GM12878 (cell line): ENCODE measurements around the gene COL28A1. TPM values are rescaled to one million over a fixed set of nuclear protein-coding genes. Genes with fewer than 3 reads are reported as not detected.

Experiments used
- ATAC-seq: fragments of 200-7000 bp; cut with Tn5 transposase; 3 replicates; pipeline ENCODE4 v1.9.1; 2020; ENCODE audit warnings: mild to moderate bottlenecking, moderate library complexity
- BruUV-seq: library from RNA; stranded (reverse); fragments of 400-500 nt; replicated peaks from 2 replicates; lab custom pipeline; 2021; lab: Mats Ljungman, UMichigan
- CTCF ChIA-PET: fragments of 300-600 bp; sonication (Branson Sonifier 250); formaldehyde crosslinking; extraction: SDS; loops from one replicate; lab custom pipeline; 2021; ENCODE audit warnings: inconsistent platforms; lab: Yijun Ruan, JAX
- POLR2A ChIA-PET: fragments of 350-600 bp; formaldehyde crosslinking; extraction: SDS; loops from one replicate; lab custom pipeline; 2021; ENCODE audit warnings: inconsistent platforms; lab: Charles Lee
- RAD21 ChIA-PET: fragments of 300-600 bp; sonication (Branson Sonifier 250); formaldehyde crosslinking; loops from one replicate; lab custom pipeline; 2023; ENCODE audit warnings: antibody characterized with exemption; ENCODE audit not compliant: unreplicated experiment; lab: Charles Lee
- SMC1A ChIA-PET: fragments of 300-600 bp; sonication (Branson Sonifier 250); formaldehyde crosslinking; loops from one replicate; lab custom pipeline; 2023; ENCODE audit not compliant: unreplicated experiment, uncharacterized antibody; lab: Charles Lee
- DNase-seq: peaks from one replicate; pipeline ENCODE4 v3.0.0-alpha.2; 2011; ENCODE audit warnings: low read depth, low spot score
- FAIRE-seq: peaks from 3 replicates; lab custom pipeline; 2011; peaks lifted over from hg19 to GRCh38; lab: Jason Lieb, UNC
- H2AFZ ChIP-seq: 2 replicates; pipeline ENCODE4 v1.6.0; 2011; ENCODE audit warnings: low read depth, low read length, control low read depth; ENCODE audit not compliant: control insufficient read depth
- H3K27ac ChIP-seq: 2 replicates; pipeline ENCODE4 v1.5.1; 2011; ENCODE audit warnings: control low read depth; ENCODE audit not compliant: control insufficient read depth, insufficient read depth
- H3K27me3 ChIP-seq, 2 experiments: replicated peaks in 1 of 2; 2 replicates each; pipeline versions ENCODE4 v1.6.0 to v1.6.1; 2011; ENCODE audit warnings: low read length in 1 of 2; ENCODE audit not compliant: control insufficient read depth in 2 of 2, insufficient read depth in 2 of 2
- H3K36me3 ChIP-seq, 2 experiments: 2 replicates each; pipeline ENCODE4 v1.5.1; 2011; ENCODE audit warnings: low read length in 1 of 2; ENCODE audit not compliant: control insufficient read depth in 2 of 2, insufficient read depth in 2 of 2
- H3K4me1 ChIP-seq: 2 replicates; pipeline ENCODE4 v1.6.1; 2011; ENCODE audit warnings: mild to moderate bottlenecking, low read length, moderate library complexity, mixed read lengths; ENCODE audit not compliant: control insufficient read depth, insufficient read depth
- H3K4me2 ChIP-seq: 2 replicates; pipeline ENCODE4 v1.6.0; 2011; ENCODE audit warnings: control low read depth; ENCODE audit not compliant: control insufficient read depth, insufficient read depth
- H3K4me3 ChIP-seq: fragments of 200-600 bp; sonication (generic); 2 replicates; pipeline ENCODE4 v1.5.1; 2016
- H3K79me2 ChIP-seq: 2 replicates; pipeline ENCODE4 v1.6.0; 2011; ENCODE audit warnings: low read length; ENCODE audit not compliant: control insufficient read depth, insufficient read depth
- H3K9ac ChIP-seq: 2 replicates; pipeline ENCODE4 v1.8.0; 2011; ENCODE audit warnings: low read length, control low read depth, mixed read lengths; ENCODE audit not compliant: control insufficient read depth, insufficient read depth
- H3K9me3 ChIP-seq: replicated peaks from 3 replicates; pipeline ENCODE4 v1.5.1; 2011; ENCODE audit warnings: mild to moderate bottlenecking, low read length; ENCODE audit not compliant: control insufficient read depth, insufficient read depth
- H4K20me1 ChIP-seq: 2 replicates; pipeline ENCODE4 v1.6.0; 2011; ENCODE audit not compliant: control insufficient read depth, insufficient read depth
- BACH1 ChIP-seq: fragments of 450-650 bp; IDR thresholded peaks from 2 replicates; pipeline ENCODE4 v1.6.1; 2017; ENCODE audit warnings: mild to moderate bottlenecking, borderline replicate concordance
- DPF2 ChIP-seq: fragments of 450-650 bp; IDR thresholded peaks from 2 replicates; pipeline ENCODE4 v1.6.1; 2017; ENCODE audit warnings: mild to moderate bottlenecking
- MTA2 ChIP-seq: fragments of 450-650 bp; IDR thresholded peaks from 2 replicates; pipeline ENCODE4 v1.6.1; 2016; ENCODE audit warnings: low read depth, mild to moderate bottlenecking, moderate library complexity
- NR2C2 ChIP-seq: IDR thresholded peaks from 2 replicates; pipeline ENCODE4 v1.6.1; 2011; ENCODE audit warnings: borderline replicate concordance, low read depth; ENCODE audit not compliant: control insufficient read depth, insufficient read length
- SMAD1 ChIP-seq: fragments of 450-650 bp; IDR thresholded peaks from 2 replicates; pipeline ENCODE4 v1.6.1; 2018; ENCODE audit warnings: mild to moderate bottlenecking, low read depth; ENCODE audit not compliant: partially characterized antibody
- SMAD5 ChIP-seq: IDR thresholded peaks from 2 replicates; pipeline ENCODE4 v1.6.1; 2016; ENCODE audit warnings: antibody characterized with exemption, low read depth
- SPI1 ChIP-seq: IDR thresholded peaks from 2 replicates; pipeline ENCODE4 v1.6.1; 2011; ENCODE audit warnings: low read depth, mild to moderate bottlenecking, low read length, moderate library complexity, borderline replicate concordance; ENCODE audit not compliant: insufficient read depth
- STAT3 ChIP-seq: IDR thresholded peaks from 2 replicates; pipeline ENCODE4 v1.6.1; 2011; ENCODE audit warnings: low read depth, low read length, improper control_type of control experiment
- TCF7 ChIP-seq: IDR thresholded peaks from 2 replicates; pipeline ENCODE4 v1.6.1; 2014; ENCODE audit warnings: antibody characterized with exemption, borderline replicate concordance
- ZNF217 ChIP-seq: fragments of 450-650 bp; IDR thresholded peaks from 2 replicates; pipeline ENCODE4 v1.6.1; 2017; ENCODE audit warnings: antibody characterized with exemption, mild to moderate bottlenecking
- WGBS: methylation state at CpG from one replicate; pipeline ENCODE4 v1.1.6; 2016; ENCODE audit warnings: low lambda C conversion rate; ENCODE audit not compliant: insufficient replicate concordance, insufficient coverage; ENCODE audit errors: missing lambda C conversion rate; 5-methylcytosine and 5-hydroxymethylcytosine counted together
- in situ Hi-C: fragments of 300-500 bp; cut with MboI; formaldehyde crosslinking; loops from 9 replicates; pipeline ENCODE4 v1.14.3; 2018; ENCODE audit warnings: mixed read lengths
- intact Hi-C: fragments of 100-400 bp; cut with micrococcal nuclease; formaldehyde crosslinking; loops from one replicate; pipeline ENCODE4 v1.14.2; 2022; ENCODE audit not compliant: unreplicated experiment
- polyA plus RNA-seq, 11 experiments: library from polyadenylated mRNA; depleted of rRNA in 4 of 11; unstranded in 6 of 11; stranded (reverse) in 5 of 11; fragments of >200 nt; fragmentation: Nextera tagmentation in 4 of 11; fragmentation: Illumina TruSeq in 1 of 11; extraction: Ambion mirVana in 4 of 11; extraction: Trizol in 1 of 11; gene quantifications; 1 replicate in 1 of 11; 2 replicates in 10 of 11; pipeline versions ENCODE4 v1.2.1 to v1.2.3, GENCODE V29; 2011 to 2016; ENCODE audit warnings: inconsistent platforms in 2 of 11, missing spikeins in 2 of 11, low read depth in 1 of 11
- total RNA-seq, 4 experiments: library from RNA; depleted of rRNA in 3 of 4; stranded (reverse); fragments of >200 nt in 3 of 4; fragmentation: Illumina TruSeq in 1 of 4; extraction: Trizol in 1 of 4; gene quantifications; 2 replicates each; pipeline versions ENCODE4 v1.2.1 to v1.2.3, GENCODE V29; 2013 to 2021
- TF ChIP-seq, protein P1 (sequence below): fragments of 150-350 bp; IDR thresholded peaks from 2 replicates; pipeline ENCODE4 v1.6.1; 2016; ENCODE audit warnings: low read depth, low read length
- TF ChIP-seq, protein P2 (sequence below): fragments of 450-650 bp; IDR thresholded peaks from 2 replicates; pipeline ENCODE4 v1.6.1; 2016; ENCODE audit warnings: mild to moderate bottlenecking, moderate library complexity, borderline replicate concordance

The COL28A1 gene
- total and polyA plus RNA-seq, 10 of the 15 experiments (the other 5 are each of a cell fraction or from before 2014, with no cell fraction given), result 0.05 to 0.22 TPM; not detected in 8

DNA sequence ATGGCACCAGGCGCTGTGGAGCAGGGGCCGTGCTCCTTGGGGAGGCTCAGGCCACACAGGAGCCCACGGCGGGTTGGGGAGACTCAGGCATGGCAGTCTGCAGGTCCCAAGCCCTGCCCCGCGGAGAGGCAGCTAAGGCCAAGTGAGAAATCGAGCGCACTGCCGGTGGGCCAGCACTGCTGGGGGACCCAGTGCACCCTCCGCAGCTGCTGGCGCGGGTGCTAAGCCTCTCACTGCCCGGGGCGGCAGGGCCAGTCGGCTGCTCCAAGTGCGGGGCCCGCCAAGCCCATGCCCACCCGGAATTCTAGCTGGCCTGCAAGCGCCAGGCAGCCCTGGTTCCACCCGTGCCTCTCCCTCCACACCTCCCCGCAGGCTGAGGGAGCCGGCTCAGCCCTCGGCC is 57.1 kb downstream of the COL28A1 start:
- TF ChIP-seq SPI1, result no peak
- no peak for TF ChIP-seq SMAD1
- no peak for TF ChIP-seq TCF7
- TF ChIP-seq, protein P1, sequence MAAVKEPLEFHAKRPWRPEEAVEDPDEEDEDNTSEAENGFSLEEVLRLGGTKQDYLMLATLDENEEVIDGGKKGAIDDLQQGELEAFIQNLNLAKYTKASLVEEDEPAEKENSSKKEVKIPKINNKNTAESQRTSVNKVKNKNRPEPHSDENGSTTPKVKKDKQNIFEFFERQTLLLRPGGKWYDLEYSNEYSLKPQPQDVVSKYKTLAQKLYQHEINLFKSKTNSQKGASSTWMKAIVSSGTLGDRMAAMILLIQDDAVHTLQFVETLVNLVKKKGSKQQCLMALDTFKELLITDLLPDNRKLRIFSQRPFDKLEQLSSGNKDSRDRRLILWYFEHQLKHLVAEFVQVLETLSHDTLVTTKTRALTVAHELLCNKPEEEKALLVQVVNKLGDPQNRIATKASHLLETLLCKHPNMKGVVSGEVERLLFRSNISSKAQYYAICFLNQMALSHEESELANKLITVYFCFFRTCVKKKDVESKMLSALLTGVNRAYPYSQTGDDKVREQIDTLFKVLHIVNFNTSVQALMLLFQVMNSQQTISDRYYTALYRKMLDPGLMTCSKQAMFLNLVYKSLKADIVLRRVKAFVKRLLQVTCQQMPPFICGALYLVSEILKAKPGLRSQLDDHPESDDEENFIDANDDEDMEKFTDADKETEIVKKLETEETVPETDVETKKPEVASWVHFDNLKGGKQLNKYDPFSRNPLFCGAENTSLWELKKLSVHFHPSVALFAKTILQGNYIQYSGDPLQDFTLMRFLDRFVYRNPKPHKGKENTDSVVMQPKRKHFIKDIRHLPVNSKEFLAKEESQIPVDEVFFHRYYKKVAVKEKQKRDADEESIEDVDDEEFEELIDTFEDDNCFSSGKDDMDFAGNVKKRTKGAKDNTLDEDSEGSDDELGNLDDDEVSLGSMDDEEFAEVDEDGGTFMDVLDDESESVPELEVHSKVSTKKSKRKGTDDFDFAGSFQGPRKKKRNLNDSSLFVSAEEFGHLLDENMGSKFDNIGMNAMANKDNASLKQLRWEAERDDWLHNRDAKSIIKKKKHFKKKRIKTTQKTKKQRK, result no peak
- no peak for TF ChIP-seq NR2C2
- no peak for TF ChIP-seq DPF2
- TF ChIP-seq, protein P2, sequence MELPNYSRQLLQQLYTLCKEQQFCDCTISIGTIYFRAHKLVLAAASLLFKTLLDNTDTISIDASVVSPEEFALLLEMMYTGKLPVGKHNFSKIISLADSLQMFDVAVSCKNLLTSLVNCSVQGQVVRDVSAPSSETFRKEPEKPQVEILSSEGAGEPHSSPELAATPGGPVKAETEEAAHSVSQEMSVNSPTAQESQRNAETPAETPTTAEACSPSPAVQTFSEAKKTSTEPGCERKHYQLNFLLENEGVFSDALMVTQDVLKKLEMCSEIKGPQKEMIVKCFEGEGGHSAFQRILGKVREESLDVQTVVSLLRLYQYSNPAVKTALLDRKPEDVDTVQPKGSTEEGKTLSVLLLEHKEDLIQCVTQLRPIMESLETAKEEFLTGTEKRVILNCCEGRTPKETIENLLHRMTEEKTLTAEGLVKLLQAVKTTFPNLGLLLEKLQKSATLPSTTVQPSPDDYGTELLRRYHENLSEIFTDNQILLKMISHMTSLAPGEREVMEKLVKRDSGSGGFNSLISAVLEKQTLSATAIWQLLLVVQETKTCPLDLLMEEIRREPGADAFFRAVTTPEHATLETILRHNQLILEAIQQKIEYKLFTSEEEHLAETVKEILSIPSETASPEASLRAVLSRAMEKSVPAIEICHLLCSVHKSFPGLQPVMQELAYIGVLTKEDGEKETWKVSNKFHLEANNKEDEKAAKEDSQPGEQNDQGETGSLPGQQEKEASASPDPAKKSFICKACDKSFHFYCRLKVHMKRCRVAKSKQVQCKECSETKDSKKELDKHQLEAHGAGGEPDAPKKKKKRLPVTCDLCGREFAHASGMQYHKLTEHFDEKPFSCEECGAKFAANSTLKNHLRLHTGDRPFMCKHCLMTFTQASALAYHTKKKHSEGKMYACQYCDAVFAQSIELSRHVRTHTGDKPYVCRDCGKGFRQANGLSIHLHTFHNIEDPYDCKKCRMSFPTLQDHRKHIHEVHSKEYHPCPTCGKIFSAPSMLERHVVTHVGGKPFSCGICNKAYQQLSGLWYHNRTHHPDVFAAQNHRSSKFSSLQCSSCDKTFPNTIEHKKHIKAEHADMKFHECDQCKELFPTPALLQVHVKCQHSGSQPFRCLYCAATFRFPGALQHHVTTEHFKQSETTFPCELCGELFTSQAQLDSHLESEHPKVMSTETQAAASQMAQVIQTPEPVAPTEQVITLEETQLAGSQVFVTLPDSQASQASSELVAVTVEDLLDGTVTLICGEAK, result no peak
- no peak for TF ChIP-seq SMAD5
- no peak for TF ChIP-seq BACH1
- no peak for TF ChIP-seq MTA2
- no peak for TF ChIP-seq STAT3
- TF ChIP-seq ZNF217, result no peak
- in situ Hi-C loops (no loop called here), intact Hi-C loops (no loop called here)
- H4K20me1 ChIP-seq, result no peaks in the 10 kb centered on the region
- no peaks in the 10 kb centered on the region for H3K79me2 ChIP-seq
- RAD21 ChIA-PET, result no interaction called here
- SMC1A ChIA-PET, result no interaction called here
- BruUV-seq, result no TSS peak
- no peak overlapping the region for H3K9ac ChIP-seq
- no peaks in the 10 kb centered on the region for H3K36me3 ChIP-seq
- no peak for FAIRE-seq
- no peak overlapping the region for H3K27ac ChIP-seq
- DNase-seq, result no peak
- no peaks in the 10 kb centered on the region for H3K4me1 ChIP-seq
- no peak overlapping the region for H3K4me3 ChIP-seq
- CTCF ChIA-PET, result no interaction called here
- H3K4me2 ChIP-seq, result no peak overlapping the region
- no peak for ATAC-seq
- WGBS, result 71% methylated on average over 22 of the region's 23 CpGs
- H3K27me3 ChIP-seq, result no peaks in the 10 kb centered on the region
- H3K9me3 ChIP-seq, result no peaks in the 10 kb centered on the region; the same call in 2 of the 3 replicates
- POLR2A ChIA-PET, result no interaction called here
- no peak overlapping the region for H2AFZ ChIP-seq
